Amniotic stem cell (primary cell): ENCODE data around the gene CORO1C.

Source experiments
- DNase-seq: peaks from one replicate; lab custom pipeline; 2025; lab: John Stamatoyannopoulos, UW

CORO1C gene

DNA sequence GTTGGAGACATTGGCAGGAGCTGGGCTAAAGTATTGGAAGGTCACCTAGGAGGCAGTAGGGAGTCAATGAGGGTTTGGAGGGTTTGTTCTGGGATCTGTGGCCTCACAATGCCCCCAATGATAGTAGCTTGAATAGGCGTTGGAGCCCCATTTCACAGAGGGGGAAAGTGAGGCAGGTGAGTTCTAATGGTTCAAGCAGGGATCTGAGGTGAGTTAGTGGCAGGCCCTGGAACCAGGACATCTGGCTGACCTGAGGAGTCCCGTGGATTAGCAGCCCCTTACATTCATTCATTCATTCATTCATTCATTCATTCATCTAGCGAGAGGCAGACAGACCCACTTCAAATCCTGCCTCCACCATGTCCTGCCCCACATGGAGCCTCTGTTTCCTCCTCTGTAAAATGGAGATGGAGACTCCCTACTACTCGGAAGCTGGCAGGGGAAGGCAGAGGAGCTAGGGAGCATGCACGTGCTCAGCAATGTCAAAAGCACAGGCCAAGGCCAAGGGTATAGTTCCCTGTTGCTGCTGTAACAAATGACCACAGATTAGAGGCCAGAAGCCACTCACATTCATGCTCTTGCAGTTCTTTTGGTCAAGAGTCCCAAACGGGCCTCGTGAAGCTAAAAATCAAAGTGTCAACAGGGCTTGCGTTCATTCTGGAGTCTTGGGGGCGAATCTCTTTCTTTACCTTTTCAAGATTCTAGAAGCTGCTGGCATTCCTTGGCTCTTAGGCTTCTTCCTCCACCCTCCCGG is 131.2 kb downstream of the CORO1C start:
- DNase-seq = no peak

DNA sequence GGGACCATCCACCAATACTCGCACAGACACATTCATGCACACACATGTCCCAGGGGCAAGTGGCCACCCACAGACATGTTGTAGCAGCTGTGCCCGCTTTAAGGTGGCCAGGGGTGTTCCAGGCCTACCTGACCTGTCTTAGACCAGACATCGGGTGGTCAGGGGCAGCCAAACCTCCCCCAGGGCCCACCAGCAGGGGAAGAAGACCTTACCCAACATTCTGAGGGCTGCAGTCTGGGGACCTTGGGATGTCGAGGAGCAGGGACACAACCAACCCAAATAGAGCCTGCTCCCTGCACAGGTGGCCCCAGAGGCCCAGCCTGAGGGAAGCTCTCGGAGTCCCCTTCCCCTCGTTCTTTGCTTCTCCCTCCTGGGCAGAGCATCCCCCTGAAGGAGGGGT is 131.8 kb downstream of the CORO1C start:
- no peak for DNase-seq

DNA sequence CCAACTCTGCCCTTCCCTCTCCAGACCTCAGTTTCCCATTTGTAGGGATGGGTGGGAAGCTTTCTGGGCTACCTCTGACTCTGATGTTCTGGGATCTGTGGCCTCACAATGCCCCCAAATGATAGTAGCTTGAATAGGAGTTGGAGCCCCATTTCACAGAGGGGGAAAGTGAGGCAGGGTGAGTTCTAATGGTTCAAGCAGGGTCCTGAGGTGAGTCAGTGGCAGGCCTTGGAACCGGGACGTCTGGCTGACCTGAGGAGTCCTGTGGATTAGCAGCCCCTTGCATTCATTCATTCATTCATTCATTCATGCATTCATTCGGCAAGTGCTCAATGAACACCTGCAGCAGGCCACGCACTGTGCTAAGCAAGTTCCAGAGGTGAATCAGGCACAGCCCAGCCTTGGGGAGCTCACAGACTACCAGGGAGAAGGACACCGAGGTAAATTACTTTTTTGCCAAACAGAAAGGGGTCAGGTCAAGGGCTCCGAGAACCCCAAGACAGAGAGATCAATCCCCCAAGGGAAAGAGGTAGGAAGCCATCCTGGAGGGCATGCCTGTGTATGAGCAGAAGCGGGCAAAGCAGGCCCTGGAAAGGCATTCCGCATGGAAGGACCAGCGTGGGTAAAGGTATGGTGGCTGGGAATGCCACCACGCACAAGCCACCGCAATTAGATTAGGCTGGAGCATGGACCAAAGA is 132.6 kb downstream of the CORO1C start:
- no peak for DNase-seq

DNA sequence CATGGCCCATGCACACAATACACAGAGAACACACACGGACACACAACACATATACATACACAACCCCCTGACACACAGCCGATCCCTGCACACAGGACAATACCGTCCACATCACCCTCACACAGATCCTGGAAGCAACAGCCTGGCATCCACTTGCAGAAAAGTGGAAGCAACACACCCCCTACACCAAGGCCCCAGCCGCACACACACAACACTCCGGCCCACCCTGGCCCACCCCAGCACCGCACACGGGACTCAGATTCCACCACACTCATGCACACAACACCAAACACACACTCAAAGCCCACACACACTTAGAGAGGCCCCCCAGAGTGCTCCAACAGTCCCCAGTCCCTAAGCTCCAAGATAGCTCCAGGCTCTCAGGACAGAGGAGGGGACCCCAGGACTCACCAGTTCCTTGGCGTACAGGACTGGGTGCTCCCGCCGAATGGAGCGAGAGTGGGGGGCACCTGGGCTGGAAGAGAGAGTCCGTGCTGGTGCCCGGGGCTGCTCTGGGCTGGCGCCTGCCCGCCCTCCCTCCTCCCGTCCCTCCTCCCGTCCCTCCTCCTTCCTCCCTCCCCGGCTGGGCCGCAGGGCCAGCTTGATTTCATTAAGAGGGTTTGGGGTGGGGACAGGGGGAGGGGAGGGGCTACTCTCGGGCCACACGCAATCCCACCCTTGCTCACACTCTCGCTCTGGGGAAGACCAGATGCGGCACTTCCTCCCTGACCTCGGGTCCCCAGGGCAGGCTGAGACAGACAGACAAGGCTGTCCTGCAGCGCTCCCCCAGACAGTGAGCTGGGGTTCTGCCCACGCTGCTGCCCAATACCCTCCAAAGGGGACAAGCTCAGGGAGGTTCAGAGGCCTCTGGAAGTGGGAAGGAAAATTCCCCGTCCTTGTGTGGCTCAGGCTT is 133.5 kb downstream of the CORO1C start, which contains the start of gene TMEM119:
TMEM119 (minus strand) TSS at position 526 of the 913 bp plus-strand sequence. CDS start 5,701 bp downstream, outside the sequence.
- no peak for DNase-seq

DNA sequence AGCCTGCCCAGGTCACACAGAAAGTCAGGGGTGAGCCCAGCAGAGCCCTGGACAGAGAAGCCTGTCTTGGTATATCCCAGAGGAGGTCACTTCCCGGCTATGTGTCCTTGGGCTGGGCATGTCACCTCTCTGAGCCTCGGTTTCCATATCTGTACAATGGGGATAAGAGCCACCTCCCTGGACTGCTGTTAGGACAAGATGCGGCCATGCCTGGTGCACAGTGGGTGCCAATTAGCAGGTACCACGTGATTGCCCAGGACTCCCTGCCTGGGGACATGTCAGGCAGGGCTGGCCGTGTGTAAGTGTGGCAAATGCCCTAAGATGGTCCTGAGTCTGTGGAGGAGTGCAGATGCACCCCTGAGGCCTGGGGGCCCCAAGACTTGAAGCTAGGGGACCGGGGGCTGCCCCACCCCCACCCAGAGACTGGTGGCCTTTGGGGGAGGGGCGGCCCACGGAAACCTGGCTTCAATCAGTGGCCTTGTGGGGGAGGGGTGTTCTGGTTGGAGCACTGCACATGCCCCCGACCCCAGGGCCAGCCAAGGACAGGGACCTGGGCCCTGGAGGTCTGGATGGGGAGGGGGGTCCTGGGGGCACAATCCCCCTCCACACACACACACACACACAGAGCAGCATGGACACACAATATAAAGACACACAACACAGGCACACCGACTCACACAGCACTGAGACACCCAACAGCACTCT is 134.3 kb downstream of the CORO1C start:
- DNase-seq = no peak

DNA sequence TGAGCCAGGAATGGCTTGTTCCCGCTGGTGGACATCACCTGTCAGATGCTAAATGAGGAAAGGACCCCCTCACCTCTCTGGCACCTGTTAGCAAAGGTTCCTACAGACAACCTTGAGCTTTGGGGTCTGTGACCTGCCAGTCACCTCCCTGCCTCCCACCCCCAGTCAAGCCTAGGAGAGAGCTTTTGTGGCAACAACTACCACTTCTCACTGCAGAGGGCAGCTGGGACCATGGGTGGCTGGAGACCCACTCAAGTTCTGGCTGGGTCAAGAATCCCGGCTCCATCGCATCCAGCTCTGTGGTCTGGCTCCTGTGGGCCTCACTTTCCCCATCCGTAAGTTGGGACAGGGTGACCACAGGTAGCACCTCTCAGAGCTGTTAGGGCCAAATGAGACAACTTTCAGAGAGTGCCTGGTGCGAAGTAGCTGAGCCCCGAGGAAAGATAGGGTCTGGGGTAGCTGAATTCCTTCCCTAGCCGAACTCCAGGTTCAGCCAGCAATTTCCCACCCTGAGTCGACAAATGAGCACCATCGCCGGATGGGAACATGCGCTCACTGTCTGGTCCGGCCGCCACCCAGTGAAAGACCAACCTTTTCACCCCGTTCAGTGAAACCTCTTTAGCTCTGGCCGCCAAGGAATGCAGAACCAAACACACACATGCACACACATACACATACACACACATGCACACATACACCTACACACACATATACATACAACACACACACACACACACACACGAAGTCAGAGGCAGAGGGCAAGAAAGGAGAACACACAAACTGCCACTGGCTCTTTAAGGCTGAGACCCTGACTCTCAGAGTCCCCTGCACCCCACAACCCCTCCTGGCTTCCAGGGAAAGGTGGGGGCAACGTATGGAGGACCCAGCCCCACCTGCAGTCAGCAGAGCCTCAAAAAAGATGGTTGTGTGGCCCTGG is 135.3 kb downstream of the CORO1C start:
- DNase-seq = no peak
